ENCODE data around the gene CRYBA2. TPM values are rescaled to one million over a fixed set of nuclear protein-coding genes. Genes with fewer than 3 reads are reported as not detected.

Gene CRYBA2
- total and polyA plus RNA-seq, 2 experiments from 2014 or later: not detected

DNA sequence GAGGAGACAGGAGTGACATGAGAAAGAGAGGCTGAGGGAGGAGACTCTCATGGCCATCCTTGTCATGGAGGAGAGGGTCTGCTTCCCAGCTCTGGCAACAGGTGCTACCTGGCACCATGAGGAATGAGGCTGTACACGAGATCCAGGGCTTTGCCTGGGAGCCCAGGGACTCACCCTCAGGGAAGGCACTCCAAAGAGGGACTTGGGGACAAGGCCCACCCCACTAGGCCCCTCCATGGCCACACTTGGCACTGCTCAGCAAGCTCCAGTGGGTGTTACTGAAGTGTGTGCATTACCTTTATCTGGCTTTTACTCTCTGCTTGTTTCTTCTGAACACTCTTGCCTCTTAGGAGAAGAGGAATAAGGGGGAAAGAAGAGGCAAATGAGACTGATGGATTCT is 45.4 kb upstream of the CRYBA2 start:
- in situ Hi-C loops (cut with MboI): no loop called here
- no peak overlapping the region for H3K27ac ChIP-seq
- no peaks in the 10 kb centered on the region for H3K9me2 ChIP-seq (ENCODE audit: insufficient read depth)
- no peak for DNase-seq
- no peak overlapping the region for H3K4me2 ChIP-seq (ENCODE audit: unreplicated experiment)
- no peak overlapping the region for H2AFZ ChIP-seq
- no peak overlapping the region for H3K4me3 ChIP-seq
- H3K4me1 ChIP-seq (ENCODE audit: insufficient read depth): no peaks in the 10 kb centered on the region
- no peaks in the 10 kb centered on the region for H3F3A ChIP-seq (ENCODE audit: insufficient read depth)
- peaks cover 64% of the 10 kb centered on the region for H3K27me3 ChIP-seq (replicated peaks; ENCODE audit: insufficient read depth)
- 0 to 8% methylated on average over 1 of the region's 1 CpG for WGBS, 2 experiments (ENCODE audit: low coverage in 1 of 2, low lambda C conversion rate in 2 of 2, missing lambda C conversion rate in 2 of 2)
- H3K79me2 ChIP-seq (ENCODE audit: insufficient read depth): no peaks in the 10 kb centered on the region
- H3K36me3 ChIP-seq (ENCODE audit: low read depth): no peaks in the 10 kb centered on the region
- H3K9ac ChIP-seq: no peak overlapping the region
- no peak for TF ChIP-seq EZH2 (IDR thresholded peaks at IDR 0.05; ENCODE audit: insufficient read depth, poor library complexity, severe bottlenecking)
- no peak for TF ChIP-seq EZH2phosphoT487 (IDR thresholded peaks at IDR 0.05; ENCODE audit: insufficient read depth, low read depth)
- no peaks in the 10 kb centered on the region for H4K20me1 ChIP-seq (ENCODE audit: insufficient read depth)
- no peaks in the 10 kb centered on the region for H3K9me3 ChIP-seq (ENCODE audit: low read depth)

DNA sequence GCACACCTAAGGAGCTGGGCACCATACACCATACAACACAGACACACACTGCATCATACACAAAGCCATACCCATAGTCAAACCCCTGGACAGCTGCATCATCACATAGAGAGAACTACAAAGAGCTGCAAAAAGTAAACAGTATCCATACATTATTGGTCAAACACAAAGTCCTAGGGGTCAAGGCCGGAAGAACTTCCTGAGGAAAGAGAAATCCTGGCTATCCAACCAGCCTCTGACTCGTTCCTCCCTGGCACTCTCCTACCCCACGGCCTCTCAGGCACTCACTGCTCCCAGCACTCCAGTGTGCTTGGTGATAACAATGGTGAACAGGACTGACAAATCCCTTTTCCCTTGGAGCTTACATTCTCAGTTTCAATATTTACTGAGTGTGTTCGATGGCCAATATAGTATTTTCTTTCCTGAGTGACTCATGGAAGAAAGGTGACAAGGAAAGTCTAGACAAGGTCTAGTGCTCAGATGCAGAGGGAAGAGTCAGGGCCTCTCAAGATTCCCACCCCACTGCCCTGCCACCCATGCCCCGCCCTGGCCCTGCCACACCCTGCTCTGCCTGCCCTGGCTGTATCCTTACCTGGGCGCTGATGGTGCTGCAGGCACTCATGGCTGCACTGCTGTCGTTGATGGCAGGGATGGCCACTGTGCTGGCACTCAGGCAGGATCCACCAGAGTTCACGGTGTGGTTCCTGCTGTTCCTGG is 44.7 kb upstream of the CRYBA2 start:
- H3K4me1 ChIP-seq (ENCODE audit: insufficient read depth): no peaks in the 10 kb centered on the region
- no peak overlapping the region for H3K4me3 ChIP-seq
- no peaks in the 10 kb centered on the region for H3K9me3 ChIP-seq (ENCODE audit: low read depth)
- H3K79me2 ChIP-seq (ENCODE audit: insufficient read depth): no peaks in the 10 kb centered on the region
- no peak overlapping the region for H2AFZ ChIP-seq
- H3K27me3 ChIP-seq (replicated peaks; ENCODE audit: insufficient read depth): peaks cover 71% of the 10 kb centered on the region
- H3K4me2 ChIP-seq (ENCODE audit: unreplicated experiment): no peak overlapping the region
- H3F3A ChIP-seq (ENCODE audit: insufficient read depth): no peaks in the 10 kb centered on the region
- H4K20me1 ChIP-seq (ENCODE audit: insufficient read depth): no peaks in the 10 kb centered on the region
- no peak overlapping the region for H3K27ac ChIP-seq
- no peak for DNase-seq
- 26 to 28% methylated on average over 8 of the region's 8 CpGs for WGBS, 2 experiments (ENCODE audit: low coverage in 1 of 2, low lambda C conversion rate in 2 of 2, missing lambda C conversion rate in 2 of 2)
- no peak overlapping the region for H3K9ac ChIP-seq
- in situ Hi-C loops (cut with MboI): no loop called here
- TF ChIP-seq EZH2 (IDR thresholded peaks at IDR 0.05; ENCODE audit: insufficient read depth, poor library complexity, severe bottlenecking) (no peak), EZH2phosphoT487 (IDR thresholded peaks at IDR 0.05; ENCODE audit: insufficient read depth, low read depth) (no peak)
- H3K9me2 ChIP-seq (ENCODE audit: insufficient read depth): no peaks in the 10 kb centered on the region
- no peaks in the 10 kb centered on the region for H3K36me3 ChIP-seq (ENCODE audit: low read depth)

DNA sequence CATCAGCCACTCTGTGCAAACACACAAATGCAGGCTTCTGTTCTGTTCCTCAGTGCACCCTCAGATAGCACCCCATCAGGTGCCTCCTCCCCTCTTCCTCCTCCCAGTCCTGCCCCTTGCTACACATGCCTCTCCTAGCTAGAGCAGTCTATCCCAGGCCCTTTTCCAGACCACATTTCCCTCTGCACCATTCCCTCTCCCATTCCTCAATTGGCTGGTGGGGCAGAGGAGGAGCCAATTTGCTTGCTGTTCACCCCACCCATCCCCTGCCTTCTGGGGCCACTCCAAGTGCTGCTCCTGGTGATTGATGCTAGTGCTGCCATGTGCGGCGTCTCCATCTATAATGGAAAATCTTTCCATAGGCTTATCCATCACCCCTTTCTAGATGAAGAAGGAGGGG is 42.7 kb upstream of the CRYBA2 start:
- Histone ChIP-seq H2AFZ (no peak overlapping the region), H4K20me1 (ENCODE audit: insufficient read depth) (no peaks in the 10 kb centered on the region), H3K27ac (no peak overlapping the region), H3K4me3 (no peak overlapping the region), H3K9me3 (ENCODE audit: low read depth) (no peaks in the 10 kb centered on the region), H3F3A (ENCODE audit: insufficient read depth) (no peaks in the 10 kb centered on the region), H3K79me2 (ENCODE audit: insufficient read depth) (no peaks in the 10 kb centered on the region), H3K36me3 (ENCODE audit: low read depth) (no peaks in the 10 kb centered on the region), H3K4me2 (ENCODE audit: unreplicated experiment) (no peak overlapping the region), H3K4me1 (ENCODE audit: insufficient read depth) (no peaks in the 10 kb centered on the region), H3K9ac (no peak overlapping the region), H3K27me3 (replicated peaks; ENCODE audit: insufficient read depth) (peaks cover 60% of the 10 kb centered on the region), H3K9me2 (ENCODE audit: insufficient read depth) (no peaks in the 10 kb centered on the region)
- DNase-seq: no peak
- WGBS, 2 experiments (ENCODE audit: low coverage in 1 of 2, low lambda C conversion rate in 2 of 2, missing lambda C conversion rate in 2 of 2): 79 to 82% methylated on average over 2 of the region's 2 CpGs
- no peak for TF ChIP-seq EZH2 (IDR thresholded peaks at IDR 0.05; ENCODE audit: insufficient read depth, poor library complexity, severe bottlenecking)
- no peak for TF ChIP-seq EZH2phosphoT487 (IDR thresholded peaks at IDR 0.05; ENCODE audit: insufficient read depth, low read depth)
- in situ Hi-C loops (cut with MboI): no loop called here

DNA sequence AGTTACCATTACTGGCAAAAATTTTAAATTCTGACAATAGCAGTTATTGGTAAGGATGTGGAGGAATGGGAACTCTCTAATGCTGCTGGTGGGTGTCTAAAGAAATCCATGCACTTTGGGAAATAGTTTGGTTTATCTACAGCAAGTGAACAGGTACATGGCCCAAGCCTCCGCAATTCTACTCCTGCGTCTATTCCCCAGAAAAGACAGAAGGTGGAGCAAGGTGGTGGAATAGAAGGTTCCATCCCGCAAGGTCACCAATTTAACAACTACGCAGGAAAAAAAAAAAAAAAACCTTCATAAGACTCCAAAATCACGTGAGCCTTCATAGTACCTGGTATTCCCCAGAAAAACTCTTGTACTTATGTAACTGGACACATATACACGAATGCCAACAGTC is 41.6 kb upstream of the CRYBA2 start:
- in situ Hi-C loops (cut with MboI): no loop called here
- no peak for TF ChIP-seq EZH2phosphoT487 (IDR thresholded peaks at IDR 0.05; ENCODE audit: insufficient read depth, low read depth)
- TF ChIP-seq EZH2 (IDR thresholded peaks at IDR 0.05; ENCODE audit: insufficient read depth, poor library complexity, severe bottlenecking): no peak
- no peak overlapping the region for H3K9ac ChIP-seq
- no peak overlapping the region for H3K4me3 ChIP-seq
- no peak overlapping the region for H2AFZ ChIP-seq
- no peaks in the 10 kb centered on the region for H3K9me2 ChIP-seq (ENCODE audit: insufficient read depth)
- H3K9me3 ChIP-seq (ENCODE audit: low read depth): no peaks in the 10 kb centered on the region
- no peak overlapping the region for H3K27ac ChIP-seq
- no peaks in the 10 kb centered on the region for H3K79me2 ChIP-seq (ENCODE audit: insufficient read depth)
- no peaks in the 10 kb centered on the region for H3K4me1 ChIP-seq (ENCODE audit: insufficient read depth)
- no peaks in the 10 kb centered on the region for H3F3A ChIP-seq (ENCODE audit: insufficient read depth)
- DNase-seq: no peak
- WGBS, 2 experiments (ENCODE audit: low coverage in 1 of 2, low lambda C conversion rate in 2 of 2, missing lambda C conversion rate in 2 of 2): 23% methylated on average over 6 of the region's 6 CpGs
- no peak overlapping the region for H3K4me2 ChIP-seq (ENCODE audit: unreplicated experiment)
- H3K27me3 ChIP-seq (replicated peaks; ENCODE audit: insufficient read depth): peaks cover 50% of the 10 kb centered on the region
- no peaks in the 10 kb centered on the region for H3K36me3 ChIP-seq (ENCODE audit: low read depth)
- no peaks in the 10 kb centered on the region for H4K20me1 ChIP-seq (ENCODE audit: insufficient read depth)
